GM21619 (cell line): ENCODE measurements around the gene ALG3.

Experiments used
- ATAC-seq: cut with Tn5 transposase; IDR thresholded peaks from one replicate; pipeline ENCODE4 v1.9.1; 2021; ENCODE audit not compliant: unreplicated experiment

ALG3 gene

DNA sequence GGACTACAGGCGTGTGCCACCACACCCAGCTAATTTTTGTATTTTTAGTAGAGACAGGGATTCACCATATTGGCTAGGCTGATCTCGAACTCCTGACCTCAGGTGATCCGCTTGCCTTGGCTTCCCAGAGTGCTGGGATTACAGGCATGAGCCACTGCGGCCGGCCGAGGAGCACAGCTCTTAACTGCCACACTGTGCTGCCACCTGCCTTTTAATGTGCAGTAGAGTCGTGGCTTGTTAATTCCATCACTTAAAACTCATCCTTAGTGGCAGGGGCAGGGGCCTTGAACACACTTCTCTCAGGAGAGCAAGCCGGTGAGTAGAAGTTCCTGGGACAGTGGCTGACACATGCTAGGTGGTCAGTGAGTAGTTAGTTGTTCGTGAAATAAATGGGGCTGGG is 50.3 kb downstream of the ALG3 start:
- ATAC-seq, result no peak

DNA sequence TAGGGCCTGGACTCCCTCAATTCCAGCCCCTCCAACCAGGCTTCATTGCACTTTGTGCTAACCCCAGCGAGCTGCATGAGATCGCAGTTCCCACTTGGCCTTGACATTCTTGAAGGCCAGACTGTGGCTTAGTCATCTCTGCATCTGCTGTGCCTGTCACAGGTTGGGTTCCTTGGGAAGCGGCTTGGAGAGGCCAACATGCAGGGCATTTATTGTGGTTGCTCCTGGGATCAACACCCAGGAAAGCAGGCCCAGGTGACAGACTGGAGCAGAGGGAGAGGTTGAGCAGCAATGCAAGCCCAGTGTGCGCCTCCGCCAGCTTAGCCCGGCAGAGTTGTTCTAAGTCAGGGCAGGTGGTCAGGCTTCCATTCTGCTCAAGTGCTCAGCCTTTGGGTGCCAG is 52.2 kb downstream of the ALG3 start:
- ATAC-seq, result no peak

DNA sequence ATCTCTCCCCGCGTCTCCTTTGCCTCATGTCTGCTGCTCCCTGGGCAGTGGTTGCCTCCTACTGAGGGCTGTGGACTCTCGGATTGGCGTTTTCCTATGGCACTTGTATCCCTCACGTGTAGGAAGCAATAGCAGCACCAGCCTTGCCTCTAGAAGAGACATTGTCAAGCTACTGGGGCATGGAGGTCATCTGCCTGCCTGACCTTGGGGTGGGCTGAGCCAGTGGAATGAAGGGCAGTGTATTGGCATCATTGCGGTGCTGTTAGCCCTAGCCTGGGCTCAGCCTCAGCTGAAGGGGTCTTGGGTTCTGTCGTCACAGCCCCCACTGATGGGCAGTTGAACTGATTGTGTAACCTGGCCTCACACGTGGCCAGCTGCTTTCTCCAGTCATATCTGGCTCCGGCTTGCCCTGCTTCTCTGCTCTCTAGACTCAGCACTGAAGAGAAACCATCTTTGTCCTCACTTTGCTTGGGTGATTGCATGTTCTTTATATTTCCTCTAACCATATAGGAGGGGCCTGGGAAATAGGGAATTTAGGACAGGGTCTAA is 54.7 kb downstream of the ALG3 start:
- no peak for ATAC-seq

DNA sequence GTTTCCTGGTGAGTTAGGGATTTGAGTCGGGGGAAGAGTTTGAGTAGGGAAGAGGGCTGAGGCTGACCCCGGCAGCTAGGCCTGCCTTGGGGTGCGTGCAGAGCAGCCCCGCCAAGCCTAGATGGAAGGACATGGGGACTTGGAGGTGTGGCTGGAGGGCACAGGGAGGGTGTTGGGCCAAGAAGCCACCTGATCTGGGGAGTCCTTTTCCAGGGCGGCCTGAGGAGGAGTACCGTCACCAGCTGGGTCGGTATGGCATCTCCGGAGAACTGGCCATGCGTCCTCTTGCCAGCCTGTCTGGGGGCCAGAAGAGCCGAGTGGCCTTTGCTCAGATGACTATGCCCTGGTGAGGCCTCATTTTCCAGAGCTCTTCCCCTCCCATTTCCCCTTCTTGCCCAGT is 55.9 kb downstream of the ALG3 start:
- ATAC-seq, result no peak
